ENCODE results near the gene XXYLT1. TPM values are rescaled to one million over a fixed set of nuclear protein-coding genes. Genes with fewer than 3 reads are reported as not detected.

Gene XXYLT1
- total RNA-seq, 1 donor, result 32.8 TPM

- H3K4me3 ChIP-seq (ENCODE audit: low read depth, low read length), result no peak overlapping the region
- no peak for TF ChIP-seq CTCF (IDR thresholded peaks at IDR 0.05; ENCODE audit: insufficient read depth, low read depth, low read length)
- DNase-seq (ENCODE audit: low read depth), result peak; percentile 99
These were observed 168.1 kb downstream of the XXYLT1 start for GRCh38 chr3:195102609-195103467.

GRCh38 chr3:195101927-195102608 is 168.9 kb downstream of the XXYLT1 start:
- no peak overlapping the region for H3K4me3 ChIP-seq (ENCODE audit: low read depth, low read length)
- no peak for TF ChIP-seq CTCF (IDR thresholded peaks at IDR 0.05; ENCODE audit: insufficient read depth, low read depth, low read length)
- DNase-seq (ENCODE audit: low read depth), result no peak

DNA sequence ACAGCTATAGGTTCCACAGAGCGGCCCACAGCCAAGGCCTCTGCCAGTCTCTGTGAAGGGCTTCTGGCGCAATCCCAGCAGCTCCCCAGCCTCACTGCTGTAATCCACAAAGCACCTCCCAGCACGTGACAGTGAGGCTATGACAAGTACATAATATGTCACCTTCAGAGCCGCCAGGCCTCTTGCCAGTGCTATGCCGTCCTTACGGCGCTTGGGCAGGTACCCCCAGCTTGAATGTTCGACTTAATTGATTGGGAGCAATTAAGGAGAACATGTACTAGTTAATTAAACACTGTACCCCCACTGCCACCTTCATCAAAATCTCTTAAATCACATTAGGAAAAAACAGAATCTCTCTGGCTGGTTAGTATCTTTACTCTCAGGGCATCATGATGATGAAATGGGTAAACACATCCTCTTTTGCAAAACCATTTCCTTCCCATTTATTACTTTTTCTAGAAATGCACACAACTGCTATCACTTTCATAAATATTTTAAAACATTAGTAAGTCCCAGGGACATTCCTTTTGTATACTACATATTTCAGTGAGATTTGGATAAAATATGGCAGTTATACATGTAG is 169.9 kb downstream of the XXYLT1 start:
- H3K4me3 ChIP-seq (ENCODE audit: low read depth, low read length), result no peak overlapping the region
- TF ChIP-seq CTCF (IDR thresholded peaks at IDR 0.05; ENCODE audit: insufficient read depth, low read depth, low read length), result no peak
- peak; percentile 77 for DNase-seq (ENCODE audit: low read depth)

GRCh38 chr3:195099951-195100785 is 170.8 kb downstream of the XXYLT1 start:
- TF ChIP-seq CTCF (IDR thresholded peaks at IDR 0.05; ENCODE audit: insufficient read depth, low read depth, low read length), result no peak
- no peak overlapping the region for H3K4me3 ChIP-seq (ENCODE audit: low read depth, low read length)
- no peak for DNase-seq (ENCODE audit: low read depth)

DNA sequence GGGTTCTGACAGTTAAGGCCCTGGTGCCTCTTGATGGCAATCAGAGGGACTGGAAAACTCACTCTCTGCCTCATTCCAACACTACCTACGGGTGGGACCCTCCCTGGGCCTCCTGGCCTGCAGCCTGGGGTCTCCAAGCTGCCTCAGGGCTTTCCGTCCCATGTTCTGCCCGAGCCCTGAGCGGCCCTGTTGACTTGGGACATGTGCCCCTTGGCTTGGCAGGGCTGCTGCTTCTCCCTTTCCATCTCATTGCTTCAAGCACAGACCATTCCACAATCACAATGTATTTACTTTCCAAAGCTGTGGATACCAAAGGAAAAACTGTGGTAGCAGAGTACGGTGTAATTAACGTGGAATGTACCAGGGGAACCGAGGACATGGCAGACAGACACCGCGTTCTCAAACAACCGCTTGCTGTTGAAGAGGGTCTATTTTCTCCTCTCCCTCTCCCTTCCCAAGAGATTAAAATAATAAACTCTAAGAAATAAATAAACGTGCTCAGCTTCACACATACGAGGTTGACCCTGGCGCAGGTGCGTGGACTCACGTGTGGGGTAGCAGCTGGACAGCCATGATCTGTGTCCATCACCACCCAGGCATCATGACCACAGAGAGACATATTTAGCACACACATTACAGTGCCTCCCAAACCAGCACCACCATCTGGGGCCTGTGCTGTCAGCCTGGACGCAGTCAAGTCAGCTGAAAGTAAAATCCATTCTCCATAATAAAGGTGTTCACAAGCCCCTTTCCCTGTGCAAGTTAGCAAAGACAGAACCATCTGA is 172.0 kb downstream of the XXYLT1 start:
- no peak for DNase-seq (ENCODE audit: low read depth)
- TF ChIP-seq CTCF (IDR thresholded peaks at IDR 0.05; ENCODE audit: insufficient read depth, low read depth, low read length), result no peak
- no peak overlapping the region for H3K4me3 ChIP-seq (ENCODE audit: low read depth, low read length)

Measured in fibroblast of villous mesenchyme (primary cell).